ENCODE results near the gene PSMB2.

PSMB2 gene

GRCh38 chr1:35615440-35615839, 25.9 kb downstream of the PSMB2 start:
- no peak overlapping the region for H3K4me3 ChIP-seq (replicated peaks; ENCODE audit: low read depth, low read length)
- no peak for DNase-seq (ENCODE audit: extremely low read depth, low read depth)
- TF ChIP-seq CTCF (IDR thresholded peaks at IDR 0.05; ENCODE audit: low read depth, low read length, missing control alignments), result no peak

- no peak for DNase-seq (ENCODE audit: extremely low read depth, low read depth)
- no peak for TF ChIP-seq CTCF (IDR thresholded peaks at IDR 0.05; ENCODE audit: low read depth, low read length, missing control alignments)
- H3K4me3 ChIP-seq (replicated peaks; ENCODE audit: low read depth, low read length), result no peak overlapping the region
Measured at GRCh38 chr1:35611655-35612054, 29.7 kb downstream of the PSMB2 start.

GRCh38 chr1:35605867-35606182, 35.5 kb downstream of the PSMB2 start:
- H3K4me3 ChIP-seq (replicated peaks; ENCODE audit: low read depth, low read length), result no peak overlapping the region
- no peak for TF ChIP-seq CTCF (IDR thresholded peaks at IDR 0.05; ENCODE audit: low read depth, low read length, missing control alignments)
- no peak for DNase-seq (ENCODE audit: extremely low read depth, low read depth)

- no peak for DNase-seq (ENCODE audit: extremely low read depth, low read depth)
- TF ChIP-seq CTCF (IDR thresholded peaks at IDR 0.05; ENCODE audit: low read depth, low read length, missing control alignments), result no peak
- H3K4me3 ChIP-seq (replicated peaks; ENCODE audit: low read depth, low read length), result no peak overlapping the region
Measured at GRCh38 chr1:35605071-35605866, 36.1 kb downstream of the PSMB2 start.

- no peak for TF ChIP-seq CTCF (IDR thresholded peaks at IDR 0.05; ENCODE audit: low read depth, low read length, missing control alignments)
- DNase-seq (ENCODE audit: extremely low read depth, low read depth), result no peak
- H3K4me3 ChIP-seq (replicated peaks; ENCODE audit: low read depth, low read length), result no peak overlapping the region
Measured at GRCh38 chr1:35603941-35604340, 37.4 kb downstream of the PSMB2 start.

- H3K4me3 ChIP-seq (replicated peaks; ENCODE audit: low read depth, low read length), result no peak overlapping the region
- TF ChIP-seq CTCF (IDR thresholded peaks at IDR 0.05; ENCODE audit: low read depth, low read length, missing control alignments), result no peak
- no peak for DNase-seq (ENCODE audit: extremely low read depth, low read depth)
Measured at GRCh38 chr1:35603468-35603867, 37.9 kb downstream of the PSMB2 start.

DNA sequence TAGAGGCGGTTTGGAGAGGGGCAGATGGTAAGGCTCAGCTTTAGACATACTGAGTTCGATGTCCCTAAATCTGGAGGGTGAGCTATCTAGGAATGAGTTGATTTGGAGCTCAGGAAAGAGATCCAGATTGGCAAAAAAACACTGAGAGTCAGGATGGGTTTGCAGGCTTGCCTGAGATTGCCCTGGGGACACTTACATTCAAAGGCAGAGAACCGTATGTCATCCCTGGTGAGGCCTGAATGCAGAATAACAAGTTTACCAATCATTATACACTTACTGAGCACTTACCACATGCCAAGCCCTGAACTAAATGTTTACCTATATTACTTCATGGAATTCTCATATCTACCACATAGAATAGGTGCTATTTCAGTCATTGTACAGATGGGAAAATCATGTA, 40.7 kb downstream of the PSMB2 start:
- DNase-seq (ENCODE audit: extremely low read depth, low read depth), result no peak
- no peak overlapping the region for H3K4me3 ChIP-seq (replicated peaks; ENCODE audit: low read depth, low read length)
- TF ChIP-seq CTCF (IDR thresholded peaks at IDR 0.05; ENCODE audit: low read depth, low read length, missing control alignments), result no peak
